GF-D8 (cell line): ENCODE measurements around the gene EXOC6.

Experiments used
- DNase-seq: peaks from one replicate; lab custom pipeline; 2025; lab: John Stamatoyannopoulos, UW

The EXOC6 gene

DNA sequence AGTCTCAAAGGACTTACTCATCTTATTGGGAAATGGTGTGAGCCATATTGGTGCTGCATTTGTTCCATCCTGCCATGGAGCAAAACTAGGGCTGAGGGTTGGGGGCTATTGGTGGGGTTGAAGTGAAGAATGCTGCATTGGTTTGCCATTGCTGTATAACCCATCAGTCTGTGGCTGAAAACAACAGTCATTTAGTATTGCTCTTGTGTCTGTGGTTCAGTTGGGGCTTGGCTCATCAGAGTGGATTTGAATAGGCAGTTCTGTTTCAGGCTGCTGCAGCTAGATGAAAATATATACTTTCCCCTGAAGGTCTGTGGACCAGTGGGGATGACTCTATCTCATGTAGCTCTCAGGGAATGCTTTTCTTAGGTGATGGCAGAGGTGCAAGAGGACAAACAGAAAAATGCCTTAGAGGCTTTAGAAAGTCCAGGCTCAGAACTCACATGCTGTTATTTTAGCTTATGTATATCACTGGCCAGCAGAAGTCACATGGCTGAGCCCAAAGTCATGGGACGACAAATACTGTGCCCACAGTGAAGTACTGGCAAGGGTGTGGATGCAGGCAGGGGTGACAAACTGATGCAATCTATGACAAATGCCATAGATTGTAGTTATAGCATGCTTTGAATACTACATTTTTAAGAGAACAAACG lies 15.2 kb upstream of the EXOC6 start:
- DNase-seq = no peak

DNA sequence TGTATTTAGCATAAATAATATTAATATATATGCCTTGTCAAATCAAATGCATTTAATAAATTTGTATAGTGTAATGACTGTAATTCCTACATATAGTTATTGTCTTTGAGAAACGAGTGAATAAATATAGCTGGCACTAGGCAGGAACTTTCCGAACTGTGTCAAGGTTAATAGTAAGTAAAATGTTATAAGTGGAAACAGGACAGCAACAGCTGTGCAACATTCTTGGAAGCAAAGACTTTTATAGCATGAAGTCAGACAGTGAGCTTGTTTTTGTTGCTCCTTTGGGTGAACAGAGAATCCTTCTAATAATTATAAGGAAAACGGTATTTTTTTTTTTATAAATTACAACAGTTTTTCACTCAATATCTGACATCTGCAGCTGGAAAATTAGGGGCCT lies 14.0 kb upstream of the EXOC6 start:
- no peak for DNase-seq

DNA sequence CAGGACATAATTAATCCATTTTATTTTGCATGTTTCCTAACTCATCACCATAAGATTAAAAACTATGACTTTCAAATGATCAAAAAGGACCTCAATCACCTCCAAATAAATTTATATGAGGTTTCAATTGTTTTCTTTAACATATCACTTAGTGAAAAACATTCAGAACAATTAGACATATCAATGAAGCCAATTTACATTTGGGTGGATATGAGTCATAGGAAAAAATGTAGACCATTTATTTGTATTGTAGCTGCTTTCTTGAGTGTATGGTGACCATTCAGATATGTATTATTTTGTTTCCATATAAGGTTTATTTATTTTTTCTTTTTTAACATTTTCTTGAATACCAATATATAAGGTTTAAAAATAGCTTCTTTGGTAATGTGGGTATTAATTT lies 13.3 kb upstream of the EXOC6 start:
- no peak for DNase-seq

DNA sequence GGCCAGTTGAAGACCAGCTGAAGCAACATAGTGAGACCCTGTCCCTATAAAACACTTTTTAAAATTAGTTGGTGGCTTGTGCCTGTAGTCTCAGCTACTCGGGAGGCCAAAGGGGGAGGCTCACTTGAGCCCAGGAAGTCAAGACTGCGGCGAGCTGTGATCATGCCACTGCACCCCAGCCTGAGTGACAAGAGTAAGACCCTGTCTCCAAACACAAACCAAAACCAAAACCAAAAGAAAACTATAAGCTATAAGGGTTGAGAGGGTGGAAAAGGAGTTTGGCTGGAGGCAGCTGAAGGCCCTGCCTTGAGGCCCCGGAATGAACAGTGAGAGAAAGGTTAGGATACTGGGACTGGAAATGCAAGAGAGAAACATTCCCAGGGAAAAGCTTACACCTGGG lies 10.9 kb upstream of the EXOC6 start:
- DNase-seq = no peak

DNA sequence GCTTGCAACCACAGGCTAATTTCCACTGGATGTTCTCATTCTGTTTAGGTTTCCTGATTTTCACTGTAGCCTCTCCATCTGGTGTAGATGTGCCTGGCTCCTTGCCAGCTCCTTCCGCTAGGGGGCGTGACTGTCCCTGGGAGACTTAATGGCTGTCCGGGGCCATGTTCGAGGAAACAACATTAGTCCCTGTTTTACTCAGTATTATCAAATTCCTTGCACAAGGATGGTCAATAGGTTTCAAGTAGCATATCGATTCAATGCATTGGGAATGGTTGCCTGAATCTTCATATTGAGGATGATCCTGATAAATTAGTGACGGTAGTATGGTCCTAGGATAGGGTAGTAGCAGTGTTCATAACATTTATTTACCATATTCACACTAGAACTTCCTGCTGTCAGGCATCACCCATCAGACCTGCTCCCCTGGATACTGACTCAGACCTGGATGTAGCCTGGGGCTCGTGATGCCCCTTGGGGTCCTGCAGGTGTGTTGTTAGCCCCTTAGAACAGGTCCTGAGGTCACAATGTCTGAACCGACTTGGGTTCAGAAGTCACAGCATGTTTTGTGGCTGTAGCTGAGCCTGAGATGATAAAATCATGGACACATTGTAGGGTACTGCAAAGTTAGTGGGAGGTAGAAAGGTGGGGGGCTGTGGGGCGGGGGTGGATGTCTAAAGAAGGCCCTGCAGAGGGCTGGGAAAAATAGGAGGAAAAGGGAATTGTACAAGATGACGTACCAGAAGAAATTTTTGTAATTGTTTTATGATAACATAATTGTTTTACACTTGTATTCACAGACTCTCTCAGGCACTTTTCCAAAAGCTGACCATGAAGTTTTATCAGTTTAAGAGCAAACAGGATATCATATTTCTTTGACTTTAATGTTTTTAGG lies 8.9 kb upstream of the EXOC6 start:
- DNase-seq = no peak

DNA sequence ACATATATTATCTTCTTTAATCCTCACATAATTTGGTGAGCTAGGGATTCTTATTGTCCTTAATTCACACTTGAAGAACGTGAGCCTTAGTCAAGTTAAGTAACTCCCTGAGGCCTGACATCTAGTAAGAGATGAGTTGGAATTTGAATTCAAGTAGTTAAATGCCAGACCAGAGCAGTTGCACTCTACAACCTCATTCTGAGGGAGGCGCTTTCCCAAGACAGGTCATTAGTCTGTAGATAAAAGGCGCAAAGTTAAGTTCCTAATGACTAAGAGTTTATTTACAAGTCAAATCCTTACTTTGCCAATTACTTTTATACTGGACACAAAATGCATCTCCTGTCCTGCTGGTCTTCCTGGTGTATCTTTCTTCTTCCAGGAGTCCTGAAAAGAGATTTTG lies 3.6 kb upstream of the EXOC6 start:
- no peak for DNase-seq

DNA sequence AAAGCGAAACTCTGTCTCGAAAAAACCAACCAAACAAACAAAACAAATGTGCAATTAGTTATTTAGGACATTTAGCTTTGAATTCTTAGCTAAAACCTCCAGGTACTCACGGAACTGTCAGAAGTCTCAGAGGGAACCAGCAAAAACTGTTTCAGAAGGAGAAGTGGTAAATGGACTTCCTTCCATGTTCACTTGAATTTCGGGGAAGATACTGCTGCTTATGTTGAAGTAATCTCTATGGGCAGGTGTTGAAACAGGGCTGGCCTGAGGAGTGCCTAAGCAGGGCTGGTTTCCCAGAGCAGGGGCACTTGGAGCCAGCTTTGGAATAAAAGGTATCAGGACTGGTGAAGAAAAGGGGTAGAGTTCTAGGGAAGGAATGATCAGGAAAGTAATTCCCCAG lies 2.4 kb upstream of the EXOC6 start:
- peak; percentile 89 for DNase-seq

DNA sequence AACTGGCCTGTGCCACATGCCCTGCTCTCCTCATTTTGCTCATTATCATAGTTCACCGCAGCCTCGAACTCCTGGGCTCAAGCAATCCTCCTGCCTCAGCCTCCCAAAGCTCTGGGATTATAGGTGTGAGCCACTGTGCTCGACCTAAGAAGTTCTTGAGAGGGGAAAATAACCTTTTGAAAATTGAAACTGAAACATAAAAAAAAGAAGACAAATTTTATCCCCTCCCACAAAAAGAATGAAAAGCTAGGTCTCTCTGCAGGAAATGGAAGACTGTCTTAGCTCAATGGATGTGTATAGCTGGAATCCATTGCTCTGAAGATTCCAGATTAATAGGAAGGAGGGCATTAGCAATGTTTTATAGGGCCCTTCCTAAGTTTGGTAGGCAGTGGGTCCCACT lies 2.0 kb upstream of the EXOC6 start:
- DNase-seq = no peak

DNA sequence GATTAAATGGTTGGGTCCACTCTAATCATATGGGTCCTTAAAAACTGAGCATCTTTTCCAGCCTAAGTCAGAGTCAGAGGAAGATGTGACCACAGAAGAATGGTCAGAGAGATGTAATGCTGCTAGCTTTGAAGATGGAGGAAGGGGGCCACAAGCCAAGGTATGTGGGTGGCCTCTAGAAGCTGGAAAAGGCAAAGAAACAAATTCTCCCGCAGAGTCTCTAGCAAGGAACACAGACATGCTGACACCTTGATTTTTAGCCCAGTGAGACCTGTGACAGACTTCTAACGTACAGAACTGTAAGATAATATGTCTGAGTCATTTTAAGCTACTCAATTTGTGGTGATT lies 1.5 kb upstream of the EXOC6 start:
- DNase-seq = no peak

DNA sequence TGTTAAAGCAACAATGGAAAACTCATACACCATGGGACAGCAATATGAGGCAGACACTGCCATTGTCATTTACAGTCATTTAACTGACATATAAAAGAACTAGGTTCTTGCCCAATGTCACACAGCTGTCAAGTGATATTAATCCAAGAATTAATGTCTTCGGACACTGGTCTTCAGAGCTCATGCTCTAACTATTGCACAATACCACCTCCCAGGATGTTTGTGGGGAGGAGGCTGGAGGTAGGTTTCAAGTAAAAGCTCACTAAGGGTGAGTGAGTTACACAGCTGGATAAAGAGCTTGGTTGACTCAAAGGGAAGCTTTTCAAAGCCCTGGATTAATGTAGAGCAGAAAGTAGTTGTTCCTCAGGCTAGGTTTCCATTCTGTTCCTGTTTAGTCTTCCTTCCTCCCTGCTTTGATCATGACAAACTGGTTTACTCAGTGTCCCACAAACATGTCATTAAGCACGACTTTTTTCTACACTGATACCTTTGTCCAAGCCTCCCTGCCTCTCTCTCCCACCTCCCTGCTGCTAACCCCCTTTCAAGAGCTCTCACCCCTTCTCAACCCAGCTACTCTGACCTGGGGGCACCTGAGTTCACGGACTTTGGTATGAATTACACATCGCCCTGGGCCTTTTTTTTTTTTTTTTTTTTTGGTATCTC lies 987 bp upstream of the EXOC6 start:
- peak; percentile 82 for DNase-seq

DNA sequence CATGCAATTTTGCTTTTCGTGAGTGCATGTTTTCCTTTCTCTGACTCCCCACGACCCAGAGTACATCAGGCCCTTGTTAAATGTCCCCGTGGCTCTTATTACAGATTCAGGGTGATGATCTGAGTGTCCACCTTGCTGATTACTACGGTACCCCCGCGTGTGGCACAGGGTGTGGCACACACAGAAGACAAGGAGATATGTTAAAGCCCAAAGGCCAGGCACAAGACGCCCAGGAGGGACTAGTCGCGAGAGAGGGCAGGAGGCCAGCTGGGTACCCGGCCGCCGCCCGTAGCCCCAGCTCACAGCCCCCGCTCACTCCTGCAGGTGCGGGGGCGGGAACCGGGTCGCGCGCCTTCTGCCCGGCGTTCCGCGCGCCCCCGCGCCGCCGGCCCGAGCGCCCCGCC lies 281 bp upstream of the EXOC6 start:
- DNase-seq = no peak

DNA sequence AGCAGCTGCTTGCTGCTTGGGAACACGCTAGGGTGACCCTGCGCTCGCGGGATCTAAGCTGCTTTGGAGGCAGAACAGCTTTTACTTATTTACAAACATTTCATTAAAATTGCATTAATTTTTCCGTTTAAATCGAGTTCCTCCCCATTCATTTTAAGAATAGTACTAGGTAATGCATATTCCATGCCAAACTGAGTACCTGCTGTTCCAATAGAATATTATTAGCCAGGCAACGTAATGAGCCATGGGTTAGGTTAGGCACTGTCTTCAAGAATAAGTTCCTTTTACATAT lies 860 bp downstream of the EXOC6 start:
- no peak for DNase-seq

DNA sequence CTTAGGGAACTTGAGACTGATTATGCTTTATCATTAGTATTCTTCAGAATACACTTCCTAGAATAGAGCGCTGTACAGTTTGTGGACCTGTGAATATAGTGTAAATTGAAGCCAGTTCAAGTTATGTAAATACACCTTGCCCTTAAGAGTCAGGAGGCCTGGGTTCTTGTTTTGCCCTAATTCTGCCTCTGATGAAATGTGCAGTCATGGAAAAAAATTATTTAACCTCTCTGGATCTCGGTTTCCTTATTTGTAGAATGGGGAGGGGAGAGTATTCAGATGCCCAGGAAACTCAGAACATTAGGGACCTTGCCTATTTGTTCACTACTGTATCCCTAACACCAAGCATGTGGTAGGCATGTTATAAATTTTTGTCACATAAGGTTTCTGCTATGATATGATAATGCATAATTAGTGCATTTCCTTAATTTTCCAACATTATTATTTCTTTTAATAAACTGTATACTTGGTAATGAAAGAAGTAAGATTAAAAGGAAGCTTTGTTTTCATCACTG lies 1.3 kb downstream of the EXOC6 start:
- peak; percentile 16 for DNase-seq

DNA sequence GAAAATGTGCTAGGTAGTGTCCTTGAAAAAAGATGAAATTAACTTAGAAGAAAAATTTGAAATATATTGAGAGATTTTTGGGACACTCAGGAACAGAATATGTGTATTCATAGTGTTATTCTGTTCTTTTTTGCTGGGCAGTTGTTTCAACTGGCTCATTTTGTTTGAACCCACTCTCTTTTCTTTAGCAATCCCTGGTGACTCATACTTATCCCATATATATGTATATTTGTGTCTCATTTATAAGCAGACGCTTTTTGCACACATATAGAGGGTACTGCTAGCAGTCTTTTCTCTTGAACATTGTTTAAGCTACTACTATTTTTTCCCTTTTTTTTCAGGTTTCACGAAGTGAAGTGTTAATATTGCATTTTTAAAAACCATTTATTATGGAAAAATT lies 1.9 kb downstream of the EXOC6 start:
- DNase-seq = no peak

DNA sequence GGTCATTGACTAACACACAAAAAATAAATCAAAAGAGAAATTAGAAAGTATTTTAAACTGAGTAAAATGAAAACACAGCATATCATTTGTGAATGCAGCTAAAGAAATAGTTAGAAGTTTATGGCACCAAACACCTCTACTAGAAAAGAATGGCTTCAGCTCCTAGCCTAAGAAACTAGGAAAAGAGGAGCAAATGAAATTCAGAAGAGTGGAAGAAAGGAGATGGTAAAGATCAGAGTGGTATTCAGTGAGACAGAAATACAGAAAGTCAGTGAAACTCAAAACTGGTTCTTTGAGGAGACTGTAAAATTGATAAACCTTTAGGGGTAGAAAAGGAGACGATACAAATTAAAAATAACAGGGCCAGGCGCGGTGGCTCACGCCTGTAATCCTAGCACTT lies 2.7 kb downstream of the EXOC6 start:
- DNase-seq = no peak

DNA sequence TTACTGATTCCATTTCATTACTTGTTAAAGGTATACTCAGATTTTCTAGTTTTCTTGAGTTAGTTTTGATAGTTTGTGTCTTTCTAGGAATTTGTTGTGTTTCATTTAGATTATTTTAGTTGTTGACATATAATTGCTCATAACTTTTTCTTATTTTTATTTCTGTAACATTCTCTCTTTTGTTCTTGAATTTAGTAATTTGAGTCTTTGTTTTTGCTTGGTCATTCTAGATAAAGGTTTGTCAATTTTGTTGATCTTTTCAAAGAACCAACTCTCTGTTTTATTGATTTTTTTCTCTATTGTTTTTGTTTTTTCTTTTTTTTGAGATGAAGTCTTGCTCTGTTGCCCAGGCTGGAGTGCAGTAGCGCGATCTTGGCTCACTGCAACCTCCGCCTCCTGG lies 7.2 kb downstream of the EXOC6 start:
- DNase-seq = no peak

DNA sequence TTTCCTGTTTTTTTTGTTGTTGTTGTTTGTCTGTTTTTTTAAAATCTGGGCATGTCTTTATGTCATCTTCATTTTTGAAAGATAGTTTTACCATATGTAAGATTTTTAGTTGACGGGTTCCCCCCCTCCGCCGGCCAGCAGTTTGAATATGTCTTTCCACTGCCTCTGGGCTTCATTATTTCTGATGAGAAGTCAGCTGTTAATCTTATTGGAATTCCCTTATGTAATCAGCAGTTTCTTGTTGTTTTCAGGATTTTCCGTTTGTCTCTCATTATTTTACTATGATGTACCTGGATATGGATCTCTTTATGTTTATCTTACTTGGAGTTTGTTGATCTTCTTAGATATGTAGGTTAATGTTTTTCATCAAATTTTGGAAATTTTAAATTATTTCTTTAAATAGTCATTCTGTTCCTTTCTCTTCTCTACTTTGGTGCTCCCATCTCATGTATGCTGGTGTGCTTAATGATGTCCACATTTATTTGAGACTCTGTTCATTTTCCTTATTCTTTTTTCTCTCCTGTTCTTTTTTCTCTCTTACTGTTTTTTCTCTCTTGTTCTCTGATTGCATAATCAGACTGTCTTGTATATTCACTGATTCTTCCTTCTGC lies 9.7 kb downstream of the EXOC6 start:
- no peak for DNase-seq

DNA sequence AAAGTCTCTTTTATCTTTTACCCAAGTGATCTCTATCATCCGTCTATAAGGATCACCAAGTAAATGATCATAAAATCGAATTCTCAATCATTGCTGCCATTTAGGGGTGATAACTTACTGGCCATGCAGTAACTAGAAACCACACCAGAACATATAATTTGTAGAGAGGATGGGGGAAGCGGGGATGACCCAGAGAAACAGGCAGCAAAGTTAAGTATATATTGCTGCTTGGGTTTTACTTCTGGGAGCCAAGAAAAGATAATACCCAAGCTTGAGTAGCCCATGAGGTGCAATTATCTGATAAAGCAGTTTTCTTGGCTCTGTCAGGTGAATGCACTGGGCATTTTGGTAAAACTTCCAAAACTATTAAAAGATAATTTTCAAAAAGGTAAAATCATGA lies 18.9 kb downstream of the EXOC6 start:
- no peak for DNase-seq

DNA sequence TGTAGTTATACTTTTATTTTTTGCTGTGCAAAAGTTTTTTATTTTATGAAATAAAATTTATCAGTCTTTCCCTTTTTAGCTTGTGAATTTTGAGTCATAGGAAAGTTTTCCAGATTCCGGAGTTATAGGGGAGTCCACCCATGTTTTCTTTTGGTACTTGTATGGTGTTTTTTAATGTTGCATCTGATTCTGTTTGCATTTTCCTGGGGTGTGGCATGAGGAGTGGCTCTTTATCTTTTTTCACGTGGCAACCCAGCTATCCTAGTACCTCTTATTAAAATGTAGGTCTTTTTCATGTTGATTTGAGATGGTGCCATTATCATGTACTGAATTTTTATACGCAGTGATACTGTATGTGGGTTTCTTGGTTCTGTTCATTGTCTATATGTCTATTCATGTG lies 19.7 kb downstream of the EXOC6 start:
- DNase-seq = no peak

DNA sequence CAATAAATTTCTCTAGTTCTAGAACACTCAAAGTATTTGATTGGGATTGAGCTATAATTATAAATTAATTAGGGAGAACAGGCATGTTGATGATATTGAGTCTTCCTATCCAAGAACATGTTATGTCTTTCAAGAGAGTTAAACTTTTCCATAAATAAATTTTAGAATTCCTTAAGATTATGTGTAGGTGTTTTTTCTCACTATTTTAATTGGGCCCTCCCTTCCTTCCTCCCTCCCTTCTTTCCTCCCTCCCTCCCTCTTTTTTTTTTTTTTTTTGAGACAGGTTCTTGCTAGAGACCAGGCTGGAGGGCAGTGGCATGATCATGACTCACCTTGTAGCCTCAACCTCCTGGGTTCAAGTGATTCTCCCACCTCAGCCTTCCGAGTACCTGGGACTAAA lies 20.2 kb downstream of the EXOC6 start:
- no peak for DNase-seq

DNA sequence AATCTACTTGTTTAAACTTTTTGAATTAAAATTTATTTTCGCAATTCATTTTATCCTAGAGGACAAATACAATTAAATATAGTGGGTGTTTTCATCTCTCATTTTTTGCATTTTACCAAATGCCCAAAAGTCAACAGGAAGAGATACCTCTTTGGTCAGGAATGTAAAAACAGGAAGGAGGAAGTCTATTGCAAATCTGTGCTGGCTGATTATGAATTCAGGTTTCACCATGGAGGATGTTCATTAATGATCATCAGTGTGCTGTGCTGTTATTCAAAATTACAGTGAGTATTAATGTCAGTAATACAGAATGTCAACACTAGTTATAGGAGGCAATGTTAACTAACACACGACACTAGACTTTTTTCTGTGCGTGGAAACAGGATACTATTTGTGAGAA lies 24.7 kb downstream of the EXOC6 start:
- no peak for DNase-seq

DNA sequence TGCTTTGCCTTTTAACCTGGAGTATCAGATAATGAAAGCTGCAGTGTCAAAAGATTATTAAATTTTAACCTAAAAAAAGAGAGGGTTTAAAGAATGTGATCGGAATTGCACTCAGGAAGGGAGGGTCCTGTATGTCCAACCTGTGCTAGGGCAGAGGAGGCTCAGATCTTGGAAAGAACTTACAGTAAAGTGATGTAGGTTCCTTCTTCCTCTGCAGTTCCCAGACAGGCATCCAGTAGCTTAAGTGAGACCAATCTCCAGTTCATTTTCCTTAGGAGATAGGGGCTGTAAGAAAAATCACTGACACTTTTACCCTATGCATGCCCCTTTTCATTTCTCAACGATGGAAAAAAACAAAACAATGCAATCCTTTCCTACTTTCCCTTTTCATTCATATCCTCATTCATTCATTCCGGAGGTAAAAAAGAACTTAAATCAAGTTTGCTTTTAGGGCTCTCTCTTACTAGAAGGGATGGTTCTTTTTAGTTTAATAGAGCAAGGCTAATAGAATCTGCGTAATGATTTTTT lies 28.3 kb downstream of the EXOC6 start:
- DNase-seq = no peak
